ENCODE measurements around the gene SUFU. TPM values are rescaled to one million over a fixed set of nuclear protein-coding genes. Genes with fewer than 3 reads are reported as not detected.

SUFU gene
- total and polyA plus RNA-seq, 2 experiments from 2014 or later = 2.8 to 5.6 TPM

GRCh38 chr10:102542800-102543418 is 39.1 kb downstream of the SUFU start:
- no peaks in the 10 kb centered on the region for H3K9me2 ChIP-seq (ENCODE audit: insufficient read depth)
- Mint-ChIP-seq H3K4me3 (no peak overlapping the region), H3K27me3 (ENCODE audit: insufficient read depth, low read depth, poor library complexity) (peaks cover 5% of the 10 kb centered on the region), H3K36me3 (ENCODE audit: low read depth) (no peaks in the 10 kb centered on the region), H3K4me1 (peaks cover 4% of the 10 kb centered on the region; the same call in 2 of the 3 replicates), H3K9me3 (no peaks in the 10 kb centered on the region), H3K27ac (no peak overlapping the region)
- H3K4me2 ChIP-seq = no peak overlapping the region
- H3K4me3 ChIP-seq = no peak overlapping the region
- no peaks in the 10 kb centered on the region for H3K79me2 ChIP-seq (replicated peaks; ENCODE audit: insufficient read depth)
- ATAC-seq (no peak), DNase-seq (ENCODE audit: low spot score) (no peak)
- no peaks in the 10 kb centered on the region for H3K4me1 ChIP-seq (ENCODE audit: insufficient read depth)
- TF ChIP-seq EZH2phosphoT487 (IDR thresholded peaks at IDR 0.05; ENCODE audit: unreplicated experiment) (no peak), CREB1 (CRISPR knock-in tag; IDR thresholded peaks at IDR 0.05; ENCODE audit: low read depth) (no peak), STAT1 (IDR thresholded peaks at IDR 0.05; ENCODE audit: unreplicated experiment) (no peak), ZNF331 (CRISPR knock-in tag; IDR thresholded peaks at IDR 0.05; ENCODE audit: low read depth) (no peak), ETS1 (IDR thresholded peaks at IDR 0.05) (no peak), NANOG (IDR thresholded peaks at IDR 0.05; ENCODE audit: borderline replicate concordance) (no peak), JUNB (IDR thresholded peaks at IDR 0.05; ENCODE audit: unreplicated experiment) (no peak), ZNF462 (CRISPR knock-in tag; IDR thresholded peaks at IDR 0.05) (no peak), EZH2 (IDR thresholded peaks at IDR 0.05; ENCODE audit: low read depth, unreplicated experiment) (no peak), ZNF114 (CRISPR knock-in tag; IDR thresholded peaks at IDR 0.05) (no peak), POLR2AphosphoS5 (IDR thresholded peaks at IDR 0.05; ENCODE audit: low read depth) (no peak), CTCF (conservative IDR thresholded peaks at IDR 0.05; ENCODE audit: low read depth in 2 of 2) (no peak), REST (IDR thresholded peaks at IDR 0.05; ENCODE audit: unreplicated experiment) (no peak)
- H3K27ac ChIP-seq (ENCODE audit: low read depth) = no peak overlapping the region
- peaks cover 3% of the 10 kb centered on the region for H4K20me1 ChIP-seq (replicated peaks; ENCODE audit: insufficient read depth)
- H2AFZ ChIP-seq = no peak overlapping the region
- H3K36me3 ChIP-seq (ENCODE audit: insufficient read depth) = no peaks in the 10 kb centered on the region
- no peaks in the 10 kb centered on the region for H3F3A ChIP-seq (replicated peaks; ENCODE audit: low read depth)
- no peaks in the 10 kb centered on the region for H3K27me3 ChIP-seq (ENCODE audit: insufficient read depth)
